IPS DF 19.7 (cell line): ENCODE measurements around the gene TP73.
"Not testable (repeated sequence)": the region's sequence is repeated elsewhere in the genome, so short reads cannot be mapped to it uniquely, and the experiment has no call there.

Experiments
- DNase-seq: peaks from one replicate; pipeline ENCODE4 v3.0.0-alpha.2; 2013; ENCODE audit warnings: low read depth, low spot score

TP73 gene

DNA sequence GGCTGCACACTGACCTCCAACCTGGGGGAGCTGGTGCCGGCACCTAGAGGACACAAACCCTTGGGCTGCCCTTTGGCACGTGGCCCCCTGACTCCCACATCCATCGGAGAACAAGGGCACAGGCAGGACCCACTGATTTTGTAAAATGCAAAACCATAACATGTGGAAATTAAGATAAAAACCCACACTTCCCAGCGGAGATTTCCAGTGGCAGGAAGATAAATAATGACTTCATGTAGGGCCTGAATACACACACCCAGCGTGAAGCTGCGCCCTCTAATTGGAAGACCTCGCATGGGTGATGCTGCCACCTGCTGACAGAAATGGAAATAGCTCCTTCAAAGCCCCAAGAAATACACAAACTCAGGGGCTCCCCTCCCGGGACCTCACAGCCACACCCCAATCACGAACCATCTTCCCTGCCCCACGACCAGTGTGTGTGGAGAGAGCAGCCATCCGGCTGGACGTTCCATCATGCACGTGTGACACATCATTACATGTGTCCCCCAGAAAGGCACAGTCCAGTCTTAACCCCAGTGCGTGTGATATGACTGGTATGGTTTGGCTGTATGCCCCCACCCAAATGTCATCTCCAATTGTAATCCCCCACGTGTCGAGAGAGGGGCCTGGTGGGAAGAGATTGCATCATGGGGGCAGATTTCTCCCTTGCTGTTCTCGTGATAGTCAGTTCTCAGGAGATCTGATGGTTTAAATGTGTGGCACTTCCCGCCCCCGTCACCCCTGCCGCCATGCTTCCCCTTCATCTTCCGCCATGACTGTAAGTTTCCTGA is 33.2 kb upstream of the TP73 start:
- no peak for DNase-seq

GRCh38 chr1:3620708-3621107 is 31.6 kb upstream of the TP73 start:
- DNase-seq: no peak

DNA sequence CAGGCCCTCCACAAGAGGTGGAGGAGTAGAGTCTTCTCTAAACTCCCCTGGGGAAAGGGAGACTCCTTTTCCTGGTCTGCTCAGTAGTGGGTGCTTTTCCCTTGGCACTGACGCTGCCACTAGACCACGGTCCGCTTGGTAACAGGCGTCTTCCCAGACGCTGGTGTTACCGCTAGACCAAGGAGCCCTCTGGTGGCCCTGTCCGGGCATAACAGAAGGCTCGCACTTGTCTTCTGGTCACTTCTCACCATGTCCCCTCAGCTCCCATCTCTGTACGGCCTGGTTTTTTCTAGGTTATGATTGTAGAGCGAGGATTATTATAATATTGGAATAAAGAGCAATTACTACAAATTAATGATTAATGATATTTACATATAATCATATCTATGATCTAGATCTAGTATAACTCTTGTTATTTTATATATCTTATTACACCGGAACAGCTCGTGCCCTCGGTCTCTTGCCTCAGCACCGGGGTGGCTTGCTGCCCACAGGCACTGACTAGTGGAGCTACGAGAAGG is 31.1 kb upstream of the TP73 start:
- DNase-seq: not testable (repeated sequence)

DNA sequence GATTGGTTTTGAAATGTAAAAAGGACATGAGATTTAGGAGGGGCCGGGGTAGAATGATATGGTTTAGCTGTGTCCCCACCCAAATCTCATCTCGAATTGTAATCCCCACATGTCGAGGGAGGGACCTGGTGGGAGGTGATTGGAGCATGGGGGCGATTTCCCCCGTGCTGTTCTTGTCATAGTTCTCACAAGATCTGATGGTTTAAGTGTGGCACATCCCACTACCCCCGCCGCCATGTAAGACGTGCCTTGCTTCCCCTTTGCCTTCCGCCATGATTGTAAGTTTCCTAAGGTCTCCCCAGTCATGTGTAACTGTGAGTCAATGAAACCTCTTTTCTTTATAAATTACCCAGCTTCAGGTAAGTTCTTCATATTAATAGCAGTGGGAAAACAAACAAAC is 30.2 kb upstream of the TP73 start:
- not testable (repeated sequence) for DNase-seq

- no peak for DNase-seq
Observed at GRCh38 chr1:3623441-3624199, 28.7 kb upstream of the TP73 start.

DNA sequence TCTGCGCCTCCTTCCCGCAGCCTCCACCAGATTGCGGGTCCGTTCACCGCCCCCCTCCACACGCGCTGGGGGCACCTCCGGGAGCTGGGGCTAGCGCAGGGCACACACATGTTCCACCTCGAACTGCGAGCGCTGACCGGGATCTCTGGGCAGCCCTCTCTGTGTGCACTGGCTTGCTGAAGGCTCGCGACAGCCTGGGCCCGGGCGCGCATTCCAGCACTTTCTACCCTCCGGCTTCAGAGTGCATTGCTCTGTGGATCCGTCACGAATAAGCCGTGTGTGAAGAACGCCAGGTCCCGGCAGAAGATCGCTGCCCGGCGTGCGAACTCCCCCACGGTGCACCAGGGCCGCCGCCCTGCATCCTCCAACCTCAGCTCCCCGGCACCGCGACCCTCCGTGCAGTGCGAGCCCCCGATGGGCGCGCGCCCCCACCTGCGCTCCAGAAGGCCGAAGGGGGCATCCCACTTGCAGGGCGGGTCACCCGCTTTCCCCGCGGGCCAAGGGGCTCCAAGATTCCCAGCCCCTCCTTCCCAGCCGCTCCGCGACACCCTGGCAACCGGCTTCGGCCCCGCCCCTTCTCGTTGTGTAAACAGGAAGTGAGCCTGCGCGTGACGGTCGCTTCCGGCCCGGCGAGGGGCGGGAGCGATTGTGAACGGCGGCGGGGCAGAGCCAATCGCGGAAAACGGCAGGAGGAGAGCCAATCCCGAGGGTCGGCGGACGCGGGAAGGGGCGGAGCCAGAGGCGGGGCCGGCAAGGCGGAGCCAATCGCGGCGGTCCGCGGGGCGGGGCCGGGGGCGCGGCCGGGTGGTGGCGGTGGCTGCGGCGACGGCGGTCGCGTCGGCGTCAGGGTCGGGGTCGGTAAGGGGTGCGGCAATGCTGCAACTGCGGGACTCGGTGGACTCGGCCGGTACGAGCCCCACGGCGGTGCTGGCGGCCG is 27.8 kb upstream of the TP73 start, which contains the start of gene TPRG1L:
Gene TPRG1L (plus strand): TSS at position 816 of the 937 bp plus-strand sequence. CDS start 58 bp downstream, at position 874.
- no peak for DNase-seq

GRCh38 chr1:3625151-3625907 is 27.0 kb upstream of the TP73 start:
- no peak for DNase-seq

DNA sequence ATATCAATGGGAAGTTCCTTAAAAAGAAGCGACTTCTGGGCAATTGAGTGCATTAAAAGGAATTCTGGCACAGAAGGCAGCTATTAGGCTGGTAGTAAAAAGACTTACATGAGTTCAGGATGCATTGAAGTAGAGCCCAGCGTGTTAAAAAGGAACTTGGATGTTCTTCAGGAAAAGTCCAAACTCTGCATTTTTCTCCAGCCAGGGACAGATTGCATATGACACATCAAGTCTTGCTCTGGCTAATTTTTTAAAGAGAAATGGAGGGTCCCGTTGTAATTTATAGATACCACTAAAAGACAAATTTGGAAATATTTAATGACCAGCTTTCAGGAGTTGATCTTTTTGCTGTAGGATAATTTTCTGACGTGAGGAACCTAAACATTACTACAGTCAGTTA is 26.3 kb upstream of the TP73 start:
- DNase-seq: no peak

DNA sequence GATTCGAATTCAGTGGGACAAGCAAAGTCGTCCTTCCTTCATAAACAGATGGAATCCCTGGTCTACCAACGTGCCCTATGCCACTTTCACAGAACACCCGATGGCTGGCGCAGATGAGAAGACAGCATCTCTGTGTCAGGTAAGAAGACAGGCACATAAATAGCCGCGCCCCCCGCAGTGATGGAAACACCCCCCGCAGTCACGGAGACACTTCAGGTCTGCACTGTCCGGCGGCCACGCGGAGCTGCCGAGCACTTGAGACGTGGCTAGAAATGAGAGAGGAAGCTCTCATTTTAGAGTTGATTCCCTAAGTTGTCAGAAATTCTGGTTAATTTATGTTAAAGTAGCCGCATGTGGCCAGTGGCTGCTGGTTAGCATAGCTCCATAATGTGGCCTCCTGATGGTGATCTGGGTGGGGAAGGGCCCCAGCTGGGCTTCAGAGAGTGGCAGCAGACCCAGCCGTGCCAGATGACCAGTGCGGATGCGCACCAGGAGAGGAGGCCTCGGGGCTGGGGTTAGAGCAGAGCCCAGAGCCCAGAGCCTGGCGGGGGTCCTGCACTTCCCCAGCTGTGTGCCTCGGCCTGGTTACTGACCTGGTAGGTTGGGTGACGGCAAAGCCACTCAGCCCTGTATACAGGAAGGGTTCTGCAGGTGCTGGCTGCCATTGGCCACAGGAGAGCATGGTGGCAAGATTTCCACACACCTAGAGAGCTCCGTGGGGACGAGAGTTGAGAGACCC is 24.6 kb upstream of the TP73 start:
- no peak for DNase-seq

DNA sequence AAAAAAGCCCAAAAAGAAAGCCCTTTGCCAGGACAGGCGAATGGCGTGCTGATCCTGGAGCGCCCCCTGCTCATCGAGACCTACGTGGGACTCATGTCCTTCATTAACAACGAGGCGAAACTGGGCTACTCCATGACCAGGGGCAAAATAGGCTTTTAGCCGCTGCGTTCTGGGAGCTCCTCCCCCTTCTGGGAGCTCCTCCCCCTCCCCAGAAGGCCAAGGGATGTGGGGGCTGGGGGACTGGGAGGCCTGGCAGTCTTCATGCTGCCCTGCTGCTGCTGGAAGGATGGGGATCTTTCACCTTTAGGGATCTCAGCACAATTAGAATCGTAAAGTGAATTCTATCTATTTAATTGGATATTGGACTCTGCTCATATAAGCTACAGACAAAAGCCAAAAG is 23.9 kb upstream of the TP73 start:
- DNase-seq: no peak

- DNase-seq: no peak
Observed at GRCh38 chr1:3629561-3630160, 22.7 kb upstream of the TP73 start.

DNA sequence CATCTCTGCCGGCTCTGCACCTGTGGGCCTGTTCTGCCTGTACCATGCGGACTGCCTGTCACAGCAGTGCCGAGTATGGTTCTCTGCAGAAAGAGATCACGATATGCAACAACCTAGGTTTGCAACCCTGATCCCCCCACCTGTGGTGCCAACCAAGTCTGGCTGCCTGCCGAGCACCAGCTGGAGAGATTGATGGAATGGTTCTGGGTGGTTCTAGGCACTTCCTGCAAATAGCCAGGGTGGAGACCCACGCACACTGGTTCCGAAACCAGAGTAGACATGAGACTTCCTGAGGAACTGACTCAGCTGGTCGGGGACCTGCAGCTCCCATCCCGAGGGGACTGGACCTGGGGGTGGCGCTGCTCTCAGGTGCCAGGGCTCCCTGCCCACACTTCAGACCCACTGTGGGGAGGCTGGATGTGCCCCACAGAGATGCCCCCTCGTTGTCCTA is 22.1 kb upstream of the TP73 start:
- no peak for DNase-seq

DNA sequence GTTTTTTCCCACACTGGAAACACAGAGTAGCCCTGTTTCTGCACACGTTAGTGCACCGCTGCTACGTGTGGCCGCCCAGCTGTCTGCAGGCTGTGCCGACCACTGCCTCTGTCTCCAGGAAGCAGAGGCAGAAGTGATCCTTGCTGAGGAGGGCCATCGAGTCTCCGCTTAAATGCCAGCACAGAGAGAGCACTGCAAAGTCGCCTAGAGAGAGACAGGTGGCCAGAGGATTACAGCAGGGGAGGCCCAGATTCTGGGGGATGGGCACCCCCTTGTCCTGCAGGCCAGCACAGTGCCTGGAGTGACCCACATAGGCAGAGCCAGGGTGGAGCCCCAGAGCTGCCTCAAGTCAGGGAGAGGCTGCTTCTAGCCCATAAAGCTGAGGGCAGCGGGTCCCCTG is 21.4 kb upstream of the TP73 start:
- DNase-seq: no peak

- DNase-seq: no peak
Observed at GRCh38 chr1:3631320-3632260, 20.7 kb upstream of the TP73 start.

DNA sequence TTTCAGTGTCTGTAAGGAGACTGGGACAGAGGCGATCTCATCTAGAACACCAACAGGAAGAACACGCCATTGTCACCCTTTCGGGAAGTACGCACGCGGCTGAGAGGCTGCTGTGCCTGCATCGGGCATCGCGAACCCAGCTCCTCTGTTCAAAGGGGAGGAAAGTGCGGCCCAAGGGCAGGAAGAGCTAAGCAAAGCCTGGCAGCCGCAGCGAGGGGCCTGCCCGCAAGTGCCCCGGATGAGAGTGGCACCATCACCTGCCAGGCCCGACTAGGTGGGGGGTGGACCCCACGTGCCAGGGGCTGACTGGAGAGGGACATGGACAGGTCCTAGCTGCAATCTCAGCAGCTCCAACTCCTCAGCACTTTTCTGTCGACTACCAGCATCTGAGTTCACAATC is 20.0 kb upstream of the TP73 start:
- DNase-seq: no peak

GRCh38 chr1:3632716-3633343 is 19.5 kb upstream of the TP73 start:
- DNase-seq: no peak

- DNase-seq: no peak
Observed at GRCh38 chr1:3633344-3634058, 18.8 kb upstream of the TP73 start.
